Stimulated activated CD4-positive, alpha-beta T cell treated with anti-CD3 and anti-CD28 coated beads, Interleukin-4, amount 100 ng/mL, for 1 hour (primary cell): ENCODE data around the gene PRM1.
A peak's percentile ranks its signal among the peaks of the same experiment; 100 is the strongest.

ENCODE experiments used
- DNase-seq: peaks from one replicate; pipeline ENCODE4 v3.0.0-alpha.2; 2020

The PRM1 gene, protein sequence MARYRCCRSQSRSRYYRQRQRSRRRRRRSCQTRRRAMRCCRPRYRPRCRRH

DNA sequence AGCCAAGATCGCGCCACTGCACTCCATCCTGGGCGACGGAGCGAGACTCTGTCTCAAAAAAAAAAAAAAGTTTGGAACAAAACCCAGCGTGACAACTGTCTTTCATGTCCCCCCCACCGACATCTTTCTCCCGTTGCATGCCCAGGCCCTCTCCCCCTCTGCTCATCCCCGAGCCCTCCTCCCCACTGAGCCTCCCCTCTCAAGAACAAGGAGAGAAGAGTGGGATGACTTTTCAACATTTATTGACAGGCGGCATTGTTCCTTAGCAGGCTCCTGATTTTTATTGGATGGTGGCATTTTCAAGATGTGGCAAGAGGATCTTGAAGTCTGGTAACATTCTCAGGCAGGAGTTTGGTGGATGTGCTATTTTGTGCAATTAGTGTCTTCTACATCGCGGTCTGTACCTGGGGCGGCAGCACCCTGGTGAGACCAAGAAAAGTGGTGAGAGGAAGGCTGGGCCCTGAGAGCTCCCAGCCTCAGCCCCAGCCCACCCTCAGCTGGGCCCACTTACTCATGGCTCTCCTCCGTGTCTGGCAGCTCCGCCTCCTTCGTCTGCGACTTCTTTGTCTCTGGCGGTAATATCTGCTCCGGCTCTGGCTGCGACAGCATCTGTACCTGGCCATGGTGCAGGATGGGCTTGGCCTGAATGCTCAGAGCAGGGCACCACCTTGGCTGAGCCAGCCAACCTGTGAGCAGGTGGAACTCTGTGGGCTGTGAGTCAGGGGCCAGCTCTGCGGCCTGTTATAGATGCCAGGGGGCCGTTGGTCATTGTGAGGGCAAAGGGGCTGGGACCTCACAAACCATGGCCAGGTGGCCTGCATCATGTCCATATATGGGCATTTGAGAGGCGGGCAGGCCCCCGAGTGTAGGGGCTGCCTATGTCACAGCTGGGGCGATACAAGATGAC lies at the start of gene PRM1:
TSS of gene PRM1 (minus strand) at position 715 of the 907 bp plus-strand sequence. CDS start at position 623, 92 bp downstream.
- DNase-seq, result no peak

GRCh38 chr16:11330526-11331237 lies 49.6 kb upstream of the PRM1 start:
- DNase-seq, result no peak

DNA sequence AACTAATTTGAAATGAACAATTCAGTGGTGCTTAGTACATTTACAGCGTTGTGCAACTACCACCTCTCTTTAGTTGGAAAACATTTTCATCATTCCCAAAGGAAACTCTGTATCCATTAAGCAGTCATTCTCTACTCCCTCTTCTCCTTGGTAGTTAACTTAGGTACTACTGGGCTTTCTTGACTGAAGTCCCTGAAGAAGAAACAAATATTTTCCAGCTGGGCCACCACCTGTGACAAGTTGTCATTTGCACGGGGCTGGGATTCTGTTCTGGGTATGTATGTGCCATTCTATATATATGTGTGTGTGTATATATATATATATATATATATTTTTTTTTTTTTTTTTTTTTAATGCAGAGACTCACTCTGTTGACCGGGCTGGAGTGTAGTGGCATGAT lies 48.8 kb upstream of the PRM1 start:
- no peak for DNase-seq

GRCh38 chr16:11329071-11329491 lies 48.0 kb upstream of the PRM1 start:
- DNase-seq, result no peak

GRCh38 chr16:11328172-11329070 lies 47.3 kb upstream of the PRM1 start:
- DNase-seq, result peak; percentile 34

DNA sequence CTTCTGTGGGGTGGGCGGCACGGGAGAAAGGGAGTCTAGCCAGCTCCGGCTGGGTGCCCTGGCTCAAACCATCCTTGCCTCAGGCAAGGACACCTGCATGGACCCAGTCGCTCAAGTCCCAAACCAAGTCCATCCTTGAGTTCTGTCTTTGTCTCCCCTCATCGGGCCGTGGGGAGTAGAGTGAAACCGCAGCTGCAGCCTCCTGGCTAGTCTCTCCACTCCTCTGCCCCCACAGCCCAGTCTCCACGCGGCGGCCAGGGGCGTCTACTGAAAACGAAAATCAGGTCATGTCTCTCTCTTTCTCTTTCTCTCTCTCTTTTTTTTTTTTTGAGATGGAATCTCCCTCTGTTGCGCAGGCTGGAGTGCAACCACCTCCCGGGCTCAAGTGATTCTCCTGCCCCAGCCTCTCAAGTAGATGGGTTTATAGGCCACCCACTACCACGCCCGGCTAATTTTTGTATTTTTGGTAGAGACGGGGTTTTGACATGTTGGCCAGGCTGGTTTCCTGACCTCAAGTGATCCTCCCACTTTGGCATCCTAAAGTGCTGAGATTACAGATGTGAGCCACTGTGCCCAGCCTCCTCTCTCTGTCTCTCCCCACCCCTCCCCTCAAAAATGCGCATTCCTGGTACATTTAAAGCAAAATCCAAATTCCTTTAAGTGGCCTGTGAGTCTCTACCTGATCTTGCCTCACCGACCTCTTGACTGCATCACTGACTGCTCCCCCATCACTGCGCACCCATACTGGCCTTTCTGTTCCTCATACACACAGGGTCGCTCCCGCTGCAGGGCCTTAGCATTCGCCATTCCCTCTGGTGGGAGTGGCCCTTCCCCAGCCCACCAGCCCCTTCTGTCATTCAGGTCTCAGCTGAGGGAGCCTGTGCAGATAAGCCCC lies 46.4 kb upstream of the PRM1 start:
- peak; percentile 20 for DNase-seq

DNA sequence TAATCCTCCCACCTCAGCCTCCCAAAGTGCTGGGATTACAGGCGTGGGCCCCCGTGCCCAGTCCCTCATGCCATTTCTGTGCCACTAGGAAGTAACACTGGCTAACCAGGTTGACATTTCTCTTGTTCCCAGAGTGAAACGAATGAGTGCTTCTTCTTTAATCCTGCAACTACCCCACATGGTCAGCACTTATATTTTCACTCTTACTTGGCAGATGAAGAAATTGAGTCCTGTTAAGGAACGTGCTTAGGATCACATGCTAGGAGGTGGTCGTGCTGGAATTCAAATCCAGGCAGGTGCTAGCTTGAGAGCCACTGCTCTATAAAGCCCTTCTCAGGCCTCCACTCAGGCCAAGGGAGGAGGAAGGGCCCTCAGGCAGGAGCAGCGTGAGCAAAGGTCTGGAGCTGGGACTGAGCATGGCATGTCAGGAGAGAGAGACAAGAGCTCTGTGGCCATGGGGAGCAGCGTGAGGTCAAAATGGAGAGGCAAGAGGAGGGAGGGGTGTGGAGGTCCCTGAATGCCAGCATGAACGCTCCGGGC lies 45.7 kb upstream of the PRM1 start:
- no peak for DNase-seq

- no peak for DNase-seq
Measured at GRCh38 chr16:11326084-11326736, 45.1 kb upstream of the PRM1 start.

DNA sequence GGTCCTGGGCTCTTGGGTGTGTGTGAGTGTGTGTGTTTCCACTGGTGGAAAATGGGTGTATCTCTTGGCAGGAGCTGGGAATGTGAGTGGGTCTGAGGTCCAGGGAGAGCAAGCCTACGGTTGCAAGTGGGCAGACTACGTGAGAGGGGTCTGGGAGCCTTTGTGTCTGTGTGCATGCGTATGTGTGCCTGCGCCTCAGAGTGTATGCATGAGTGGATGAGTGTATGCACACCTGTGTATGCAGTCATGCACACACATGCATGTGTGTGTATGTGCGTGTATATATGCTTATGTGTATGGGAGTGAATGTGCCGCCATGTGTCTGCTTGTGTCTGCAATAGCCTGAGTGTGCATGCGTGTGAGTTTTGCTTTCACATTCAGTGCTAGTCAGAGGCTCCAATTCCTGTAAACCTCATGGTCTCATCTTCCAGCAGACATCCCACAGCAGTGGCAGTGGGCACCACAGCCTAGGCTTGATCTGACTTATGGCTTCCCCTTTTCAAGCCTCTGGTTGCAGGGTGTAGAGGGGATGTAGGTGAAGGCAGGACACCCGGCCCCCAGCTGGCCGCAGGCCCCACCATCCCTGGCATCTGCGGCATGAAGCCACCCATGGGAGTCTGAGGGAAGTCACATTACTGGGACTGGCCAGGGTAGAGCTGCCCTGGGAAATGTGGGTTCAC lies 44.4 kb upstream of the PRM1 start:
- DNase-seq, result no peak

- no peak for DNase-seq
Measured at GRCh38 chr16:11323551-11324336, 42.6 kb upstream of the PRM1 start.

GRCh38 chr16:11322823-11323222 lies 41.7 kb upstream of the PRM1 start:
- no peak for DNase-seq

DNA sequence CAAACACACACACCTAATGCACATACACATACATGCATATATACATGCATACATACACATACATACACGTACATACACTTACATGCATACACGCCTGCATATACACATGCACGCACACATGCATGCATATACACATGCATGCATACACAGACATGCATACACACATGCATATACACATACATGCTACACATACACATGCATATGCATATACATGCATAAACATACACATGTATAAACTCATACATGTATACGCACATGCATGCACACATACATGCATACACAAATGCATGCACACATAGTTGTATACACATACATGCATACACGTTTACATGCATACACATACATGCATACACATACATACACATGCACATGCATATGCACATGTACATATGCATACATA lies 40.5 kb upstream of the PRM1 start:
- no peak for DNase-seq

DNA sequence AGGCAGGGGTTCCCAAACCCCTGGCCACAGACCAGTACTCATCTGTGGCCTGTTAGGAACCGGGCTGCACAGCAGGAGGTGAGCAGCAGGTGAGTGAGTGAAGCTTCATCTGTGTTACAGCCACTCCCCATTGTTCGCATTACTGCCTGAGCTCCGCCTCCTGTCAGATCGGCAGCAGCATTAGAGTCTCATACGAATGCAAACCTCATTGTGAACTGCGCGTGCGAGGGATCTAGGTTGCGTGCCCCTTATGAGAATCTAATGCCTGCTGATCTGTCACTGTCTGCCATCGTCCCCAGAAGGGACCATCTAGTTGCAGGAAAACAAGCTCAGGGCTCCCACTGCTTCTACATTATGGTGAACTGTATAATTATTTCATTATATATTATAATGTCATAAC lies 39.0 kb upstream of the PRM1 start:
- no peak for DNase-seq

DNA sequence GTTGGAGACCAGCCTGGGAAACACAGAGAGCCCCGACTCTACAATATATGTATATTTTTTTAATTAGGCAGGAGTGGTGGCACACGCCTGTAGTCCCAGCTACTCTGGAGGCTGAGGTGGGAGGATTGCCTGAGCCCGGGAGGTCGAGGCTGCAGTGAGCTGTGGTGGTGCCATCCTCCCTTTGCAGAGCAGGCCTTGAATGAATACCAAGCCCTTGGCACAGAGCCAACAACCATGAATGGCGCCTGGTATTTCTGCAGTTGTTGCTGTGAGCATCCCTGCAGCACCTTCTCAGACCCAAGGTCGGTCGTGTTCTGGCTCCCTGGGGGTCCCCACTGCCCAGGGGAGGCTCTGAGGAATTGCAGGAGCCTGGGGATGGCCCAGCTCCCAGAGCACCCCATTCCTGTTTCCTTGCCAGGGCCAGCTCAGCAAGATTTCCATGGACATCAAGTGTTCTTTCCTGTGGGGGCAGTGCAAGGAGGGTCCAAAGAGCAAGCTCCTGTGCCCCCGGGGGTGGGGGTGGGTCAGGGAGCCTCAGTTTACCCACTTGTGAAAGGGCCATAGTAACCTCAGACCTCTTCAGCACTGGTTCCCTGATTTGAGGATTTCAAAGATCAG lies 38.5 kb upstream of the PRM1 start:
- no peak for DNase-seq

GRCh38 chr16:11318817-11319216 lies 37.7 kb upstream of the PRM1 start:
- DNase-seq, result no peak

- no peak for DNase-seq
Measured at GRCh38 chr16:11316331-11317015, 35.3 kb upstream of the PRM1 start.

GRCh38 chr16:11315510-11315909 lies 34.4 kb upstream of the PRM1 start:
- DNase-seq, result no peak

DNA sequence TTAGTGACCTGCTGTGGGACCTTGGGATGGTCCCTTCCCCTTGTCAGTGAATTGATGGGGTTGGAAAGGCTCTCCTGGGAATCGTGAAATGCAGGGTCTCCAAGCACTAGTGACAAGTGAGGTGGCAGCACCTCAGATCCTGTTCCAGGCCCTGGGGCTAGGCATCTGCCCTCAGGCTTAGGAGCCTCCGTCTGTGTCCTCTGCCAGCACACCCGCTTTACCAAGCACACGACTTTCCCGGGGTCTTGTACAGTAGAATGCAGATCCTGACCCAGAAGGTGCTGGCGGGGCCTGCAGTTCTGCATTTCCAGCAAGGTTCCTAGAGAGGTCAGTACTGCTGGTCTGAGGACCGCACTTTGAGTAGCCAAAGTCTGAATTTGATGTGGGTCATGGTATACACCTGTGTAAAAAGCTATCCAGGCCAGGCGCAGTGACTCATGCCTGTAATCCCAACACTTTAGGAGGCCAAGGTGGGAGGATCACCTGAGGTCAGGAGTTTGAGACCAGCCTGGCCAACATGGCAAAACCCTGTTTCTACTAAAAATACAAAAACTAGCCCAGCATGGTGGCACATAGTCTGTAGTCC lies 33.3 kb upstream of the PRM1 start:
- no peak for DNase-seq
